NCI-H1105 (cell line): Measurements from ENCODE around the gene ELF4.

Source experiments
- DNase-seq: peaks from one replicate; lab custom pipeline; 2025; lab: John Stamatoyannopoulos, UW

ELF4 gene

GRCh38 chrX:130083656-130084382 lies 26.5 kb downstream of the ELF4 start:
- DNase-seq = no peak

GRCh38 chrX:130083107-130083490 lies 27.2 kb downstream of the ELF4 start:
- DNase-seq = no peak

DNA sequence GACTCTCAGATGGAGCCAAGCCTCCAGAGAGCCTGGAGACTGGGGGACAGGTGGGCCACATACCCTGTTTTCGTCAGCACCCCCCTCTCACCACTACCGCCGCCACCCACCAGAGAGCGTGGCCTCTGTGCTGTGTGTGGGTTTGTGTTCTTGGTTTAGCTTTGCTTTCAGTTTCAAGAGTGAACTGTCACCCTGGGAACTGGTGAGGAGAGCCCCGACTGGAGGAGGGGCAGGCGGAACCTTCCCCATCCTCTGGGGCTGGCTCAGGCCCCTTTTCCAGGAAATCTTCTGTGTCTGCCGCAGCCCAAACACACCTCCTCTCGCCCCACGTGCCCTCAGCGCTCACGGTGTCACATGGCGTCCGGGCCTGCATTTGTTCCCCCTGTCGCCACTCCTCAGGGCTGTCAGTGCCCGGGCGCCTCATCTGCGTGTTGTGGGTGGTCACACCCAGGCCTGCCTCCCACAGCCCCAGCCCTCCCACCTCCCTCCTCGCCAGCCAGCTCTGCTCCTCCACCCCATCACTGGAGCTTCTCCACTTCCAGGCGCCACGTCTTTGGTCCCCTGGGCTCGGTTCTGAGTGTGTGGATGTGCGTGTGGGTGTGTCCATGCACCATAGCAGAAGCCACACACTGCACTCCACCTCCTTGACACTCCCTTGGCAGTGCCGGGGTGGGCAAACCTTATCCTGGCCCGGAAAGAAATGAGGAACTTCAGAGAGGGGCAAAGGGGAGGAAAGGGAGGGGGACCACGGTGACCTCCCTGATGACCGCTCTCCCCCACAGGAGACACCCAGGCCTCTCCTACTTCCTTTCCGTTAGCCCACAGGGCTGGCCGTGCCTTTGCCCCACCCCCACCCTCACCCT lies 27.8 kb downstream of the ELF4 start:
- DNase-seq = no peak

DNA sequence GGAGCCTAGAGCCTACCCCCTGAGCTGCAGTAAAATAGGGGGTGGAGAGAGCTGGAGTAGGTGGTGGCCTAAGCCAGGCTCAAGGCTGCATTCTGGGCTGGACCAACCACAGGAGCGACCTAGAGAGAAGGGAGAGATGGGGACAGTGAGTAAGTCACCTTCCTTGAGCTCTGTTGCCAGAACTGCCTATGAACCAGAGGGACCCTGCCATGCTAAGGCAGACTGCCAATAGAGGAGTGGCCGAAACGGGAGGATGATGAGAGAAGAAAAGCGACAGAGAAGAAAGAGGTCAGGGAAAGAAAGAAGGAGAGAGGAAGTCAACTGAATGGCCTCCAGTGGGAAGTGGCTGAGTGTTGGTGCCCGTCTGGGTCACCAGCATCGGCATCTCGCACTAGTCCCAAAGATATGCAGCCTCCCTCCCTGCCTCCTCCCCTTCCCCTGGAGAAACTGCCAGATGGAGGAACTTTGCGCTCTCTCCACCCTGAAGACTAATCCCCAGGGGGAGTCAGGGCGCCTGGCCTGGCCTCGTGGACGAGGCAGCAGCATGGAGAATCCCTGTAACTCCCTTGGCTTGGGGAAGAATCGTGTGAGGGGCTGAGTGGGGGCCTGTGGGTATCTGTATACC lies 28.8 kb downstream of the ELF4 start:
- DNase-seq = no peak

DNA sequence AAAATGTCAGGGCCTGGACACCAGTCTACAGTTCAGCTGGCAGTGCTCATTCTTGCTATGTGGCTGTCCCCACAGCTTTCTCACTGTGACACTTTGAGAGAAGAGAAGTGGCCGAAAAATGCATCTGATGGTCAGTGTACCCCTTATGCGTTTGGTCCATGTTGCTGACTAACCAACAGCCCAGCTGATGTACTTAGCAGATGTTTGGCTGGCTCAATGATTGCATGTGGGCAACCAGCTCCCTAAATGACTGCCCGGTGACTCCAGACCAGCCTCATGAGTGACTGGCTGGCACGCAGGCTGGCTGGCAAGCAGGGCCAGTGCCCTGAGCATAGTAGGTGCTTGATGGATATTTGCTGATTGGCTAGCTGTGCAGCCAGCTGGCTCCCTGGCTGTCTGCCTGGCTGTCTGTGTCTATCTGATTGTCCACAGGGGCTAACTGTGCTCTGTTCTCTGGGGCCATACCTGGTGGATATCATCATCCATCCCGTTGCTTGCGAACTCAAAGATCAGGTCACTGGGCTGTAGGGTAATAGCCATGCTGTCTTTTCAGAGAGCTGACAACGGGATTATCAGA lies 29.4 kb downstream of the ELF4 start:
- no peak for DNase-seq

GRCh38 chrX:130079824-130080406 lies 30.4 kb downstream of the ELF4 start:
- DNase-seq = peak; percentile 16

- no peak for DNase-seq
Observed at GRCh38 chrX:130075777-130076176, 34.5 kb downstream of the ELF4 start.

GRCh38 chrX:130072345-130072740 lies 38.0 kb downstream of the ELF4 start:
- DNase-seq = no peak

- DNase-seq = no peak
Observed at GRCh38 chrX:130071611-130072344, 38.5 kb downstream of the ELF4 start.

- no peak for DNase-seq
Observed at GRCh38 chrX:130066975-130067615, 43.2 kb downstream of the ELF4 start.

- DNase-seq = peak; percentile 59
Observed at GRCh38 chrX:130060122-130061069, 49.9 kb downstream of the ELF4 start.

DNA sequence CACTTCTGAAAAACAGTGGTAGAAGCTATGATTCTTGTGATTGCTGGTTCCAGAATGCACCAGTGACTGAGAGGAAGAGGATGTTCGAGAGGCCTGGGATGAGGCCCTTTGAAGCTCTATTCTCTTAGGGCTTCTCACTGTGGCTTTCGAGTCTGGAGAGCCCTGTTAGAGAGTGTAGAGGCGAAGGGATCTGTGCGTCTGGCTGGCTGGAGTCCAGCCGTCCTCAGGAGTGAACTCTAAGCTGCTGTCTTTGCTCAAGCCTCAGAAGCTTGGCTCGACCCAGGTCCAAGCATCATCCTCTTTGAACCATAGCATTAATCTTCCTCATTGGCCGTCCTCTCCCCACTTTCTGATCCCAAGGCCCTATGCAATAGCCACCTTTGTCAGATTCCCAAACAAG lies 51.6 kb downstream of the ELF4 start:
- DNase-seq = no peak

DNA sequence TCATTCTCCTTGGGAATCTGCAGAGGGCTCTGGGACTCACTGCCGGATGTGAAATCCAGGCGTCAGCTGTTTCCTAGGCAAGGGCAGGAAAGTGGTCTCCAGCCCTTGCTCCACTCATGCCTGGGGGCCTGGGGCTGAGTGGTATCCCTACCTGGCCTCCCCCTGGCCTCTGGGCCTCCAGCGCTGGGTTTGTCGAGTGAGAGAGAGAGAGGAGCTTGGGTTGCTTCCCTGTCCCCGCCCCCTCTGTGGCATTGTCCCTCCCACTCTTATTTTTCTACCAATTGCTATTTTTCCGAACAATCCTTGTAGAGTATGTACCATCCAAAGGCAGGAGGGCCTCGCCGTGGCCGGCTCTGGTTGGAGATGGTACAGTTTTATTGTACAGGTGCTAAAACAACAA lies 53.1 kb downstream of the ELF4 start:
- DNase-seq = no peak

- DNase-seq = no peak
Observed at GRCh38 chrX:130055899-130056298, 54.4 kb downstream of the ELF4 start.

GRCh38 chrX:130055103-130055502 lies 55.2 kb downstream of the ELF4 start:
- DNase-seq = no peak

- DNase-seq = no peak
Observed at GRCh38 chrX:130053236-130053635, 57.1 kb downstream of the ELF4 start.

- no peak for DNase-seq
Observed at GRCh38 chrX:130051176-130051845, 59.0 kb downstream of the ELF4 start.

- no peak for DNase-seq
Observed at GRCh38 chrX:130049821-130050220, 60.5 kb downstream of the ELF4 start.

- no peak for DNase-seq
Observed at GRCh38 chrX:130048686-130049222, 61.5 kb downstream of the ELF4 start.
